ENCODE measurements around the gene CIAO3.

GRCh38 chr16:707062-707538, 33.7 kb downstream of the CIAO3 start:
- TF ChIP-seq ZNF658 (tag by site-specific recombination; IDR thresholded peaks at IDR 0.05) = no peak
- no peak for TF ChIP-seq ZSCAN16 (tag by site-specific recombination; IDR thresholded peaks at IDR 0.05)
- TF ChIP-seq, protein P1, sequence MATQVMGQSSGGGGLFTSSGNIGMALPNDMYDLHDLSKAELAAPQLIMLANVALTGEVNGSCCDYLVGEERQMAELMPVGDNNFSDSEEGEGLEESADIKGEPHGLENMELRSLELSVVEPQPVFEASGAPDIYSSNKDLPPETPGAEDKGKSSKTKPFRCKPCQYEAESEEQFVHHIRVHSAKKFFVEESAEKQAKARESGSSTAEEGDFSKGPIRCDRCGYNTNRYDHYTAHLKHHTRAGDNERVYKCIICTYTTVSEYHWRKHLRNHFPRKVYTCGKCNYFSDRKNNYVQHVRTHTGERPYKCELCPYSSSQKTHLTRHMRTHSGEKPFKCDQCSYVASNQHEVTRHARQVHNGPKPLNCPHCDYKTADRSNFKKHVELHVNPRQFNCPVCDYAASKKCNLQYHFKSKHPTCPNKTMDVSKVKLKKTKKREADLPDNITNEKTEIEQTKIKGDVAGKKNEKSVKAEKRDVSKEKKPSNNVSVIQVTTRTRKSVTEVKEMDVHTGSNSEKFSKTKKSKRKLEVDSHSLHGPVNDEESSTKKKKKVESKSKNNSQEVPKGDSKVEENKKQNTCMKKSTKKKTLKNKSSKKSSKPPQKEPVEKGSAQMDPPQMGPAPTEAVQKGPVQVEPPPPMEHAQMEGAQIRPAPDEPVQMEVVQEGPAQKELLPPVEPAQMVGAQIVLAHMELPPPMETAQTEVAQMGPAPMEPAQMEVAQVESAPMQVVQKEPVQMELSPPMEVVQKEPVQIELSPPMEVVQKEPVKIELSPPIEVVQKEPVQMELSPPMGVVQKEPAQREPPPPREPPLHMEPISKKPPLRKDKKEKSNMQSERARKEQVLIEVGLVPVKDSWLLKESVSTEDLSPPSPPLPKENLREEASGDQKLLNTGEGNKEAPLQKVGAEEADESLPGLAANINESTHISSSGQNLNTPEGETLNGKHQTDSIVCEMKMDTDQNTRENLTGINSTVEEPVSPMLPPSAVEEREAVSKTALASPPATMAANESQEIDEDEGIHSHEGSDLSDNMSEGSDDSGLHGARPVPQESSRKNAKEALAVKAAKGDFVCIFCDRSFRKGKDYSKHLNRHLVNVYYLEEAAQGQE (tag by site-specific recombination; IDR thresholded peaks at IDR 0.05) = no peak
- TF ChIP-seq, protein P2, sequence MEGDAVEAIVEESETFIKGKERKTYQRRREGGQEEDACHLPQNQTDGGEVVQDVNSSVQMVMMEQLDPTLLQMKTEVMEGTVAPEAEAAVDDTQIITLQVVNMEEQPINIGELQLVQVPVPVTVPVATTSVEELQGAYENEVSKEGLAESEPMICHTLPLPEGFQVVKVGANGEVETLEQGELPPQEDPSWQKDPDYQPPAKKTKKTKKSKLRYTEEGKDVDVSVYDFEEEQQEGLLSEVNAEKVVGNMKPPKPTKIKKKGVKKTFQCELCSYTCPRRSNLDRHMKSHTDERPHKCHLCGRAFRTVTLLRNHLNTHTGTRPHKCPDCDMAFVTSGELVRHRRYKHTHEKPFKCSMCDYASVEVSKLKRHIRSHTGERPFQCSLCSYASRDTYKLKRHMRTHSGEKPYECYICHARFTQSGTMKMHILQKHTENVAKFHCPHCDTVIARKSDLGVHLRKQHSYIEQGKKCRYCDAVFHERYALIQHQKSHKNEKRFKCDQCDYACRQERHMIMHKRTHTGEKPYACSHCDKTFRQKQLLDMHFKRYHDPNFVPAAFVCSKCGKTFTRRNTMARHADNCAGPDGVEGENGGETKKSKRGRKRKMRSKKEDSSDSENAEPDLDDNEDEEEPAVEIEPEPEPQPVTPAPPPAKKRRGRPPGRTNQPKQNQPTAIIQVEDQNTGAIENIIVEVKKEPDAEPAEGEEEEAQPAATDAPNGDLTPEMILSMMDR (tag by site-specific recombination; IDR thresholded peaks at IDR 0.05) = no peak
- TF ChIP-seq, protein P3, sequence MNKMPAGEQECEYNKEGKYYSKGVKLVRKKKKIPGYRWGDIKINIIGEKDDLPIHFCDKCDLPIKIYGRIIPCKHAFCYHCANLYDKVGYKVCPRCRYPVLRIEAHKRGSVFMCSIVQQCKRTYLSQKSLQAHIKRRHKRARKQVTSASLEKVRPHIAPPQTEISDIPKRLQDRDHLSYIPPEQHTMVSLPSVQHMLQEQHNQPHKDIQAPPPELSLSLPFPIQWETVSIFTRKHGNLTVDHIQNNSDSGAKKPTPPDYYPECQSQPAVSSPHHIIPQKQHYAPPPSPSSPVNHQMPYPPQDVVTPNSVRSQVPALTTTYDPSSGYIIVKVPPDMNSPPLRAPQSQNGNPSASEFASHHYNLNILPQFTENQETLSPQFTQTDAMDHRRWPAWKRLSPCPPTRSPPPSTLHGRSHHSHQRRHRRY (tag by site-specific recombination; IDR thresholded peaks at IDR 0.05) = no peak
